HepG2 (cell line): ENCODE data around the gene MYO1E. TPM values are rescaled to one million over a fixed set of nuclear protein-coding genes. Genes with fewer than 3 reads are reported as not detected.

Experiments used
- ARNT2 ChIP-seq: sonication (generic); formaldehyde crosslinking; IDR thresholded peaks from 2 replicates; pipeline ENCODE4 v1.8.0; 2022; ENCODE audit warnings: mild to moderate bottlenecking, low read depth, missing genetic modification reagents, moderate library complexity
- BRCA1 ChIP-seq: sonication (generic); formaldehyde crosslinking; IDR thresholded peaks from 2 replicates; pipeline ENCODE4 v1.4.0; 2020; ENCODE audit warnings: missing genetic modification reagents
- CBFB ChIP-seq: sonication (generic); formaldehyde crosslinking; IDR thresholded peaks from 2 replicates; pipeline ENCODE4 v1.4.0; 2020; ENCODE audit warnings: missing genetic modification reagents
- ERF ChIP-seq: IDR thresholded peaks from 2 replicates; pipeline ENCODE4 v1.6.1; 2018; ENCODE audit warnings: missing biosample characterization, missing genetic modification reagents
- FLYWCH1 ChIP-seq: sonication (generic); formaldehyde crosslinking; IDR thresholded peaks from 2 replicates; pipeline ENCODE4 v1.8.1; 2023; ENCODE audit warnings: mild to moderate bottlenecking, missing genetic modification reagents
- FOXM1 ChIP-seq: sonication (generic); formaldehyde crosslinking; IDR thresholded peaks from 2 replicates; pipeline ENCODE4 v1.5.0; 2020; ENCODE audit warnings: missing genetic modification reagents
- HNRNPL ChIP-seq: fragments of 200-400 bp; formaldehyde crosslinking; IDR thresholded peaks from 2 replicates; pipeline ENCODE4 v1.6.1; 2017; ENCODE audit warnings: mild to moderate bottlenecking, low read depth, low read length
- HOXA3 ChIP-seq: sonication (generic); formaldehyde crosslinking; IDR thresholded peaks from 2 replicates; pipeline ENCODE4 v1.5.0; 2020; ENCODE audit warnings: missing genetic modification reagents
- IKZF5 ChIP-seq: IDR thresholded peaks from 2 replicates; pipeline ENCODE4 v1.6.1; 2018; ENCODE audit warnings: missing genetic modification reagents, mild to moderate bottlenecking, missing compliant biosample characterization
- IRF2 ChIP-seq: IDR thresholded peaks from 2 replicates; pipeline ENCODE4 v1.6.1; 2018; ENCODE audit warnings: missing genetic modification reagents, missing compliant biosample characterization
- MAF1 ChIP-seq: sonication (generic); formaldehyde crosslinking; IDR thresholded peaks from 2 replicates; pipeline ENCODE4 v1.5.0; 2020; ENCODE audit warnings: missing genetic modification reagents, borderline replicate concordance
- MYC ChIP-seq: sonication (generic); formaldehyde crosslinking; IDR thresholded peaks from 2 replicates; pipeline ENCODE4 v1.9.0; 2021; ENCODE audit warnings: missing genetic modification reagents, borderline replicate concordance
- NFYB ChIP-seq: sonication (generic); formaldehyde crosslinking; IDR thresholded peaks from 2 replicates; pipeline ENCODE4 v1.4.0; 2020; ENCODE audit warnings: missing genetic modification reagents
- NR2F1 ChIP-seq, 2 experiments: fragments of 450-650 bp in 1 of 2; formaldehyde crosslinking in 1 of 2; IDR thresholded peaks; 2 replicates each; pipeline versions ENCODE4 v1.5.0 to v1.6.1; 2016 to 2020; ENCODE audit warnings: mild to moderate bottlenecking in 1 of 2, missing compliant biosample characterization in 1 of 2, missing genetic modification reagents in 1 of 2, moderate library complexity in 1 of 2
- SNAPC5 ChIP-seq: sonication (generic); formaldehyde crosslinking; IDR thresholded peaks from 2 replicates; pipeline ENCODE4 v1.8.1; 2023; ENCODE audit warnings: mild to moderate bottlenecking, missing genetic modification reagents, borderline replicate concordance
- ZFYVE20 ChIP-seq: sonication (generic); formaldehyde crosslinking; IDR thresholded peaks from 2 replicates; pipeline ENCODE4 v1.8.0; 2023; ENCODE audit warnings: low read depth, mild to moderate bottlenecking, moderate library complexity, missing genetic modification reagents, borderline replicate concordance
- ZHX2 ChIP-seq, 2 experiments: sonication (generic) in 1 of 2; formaldehyde crosslinking in 1 of 2; IDR thresholded peaks; 2 replicates each; pipeline versions ENCODE4 v1.6.1 to v1.9.0; 2014 to 2022; ENCODE audit warnings: antibody characterized with exemption in 1 of 2, borderline replicate concordance in 1 of 2, inconsistent platforms in 1 of 2, low read depth in 1 of 2, missing genetic modification reagents in 1 of 2
- ZNF124 ChIP-seq: sonication (generic); formaldehyde crosslinking; IDR thresholded peaks from 2 replicates; pipeline ENCODE4 v1.4.0; 2020; ENCODE audit warnings: missing genetic modification reagents
- ZNF180 ChIP-seq: sonication (generic); formaldehyde crosslinking; IDR thresholded peaks from 2 replicates; pipeline ENCODE4 v1.4.0; 2020; ENCODE audit warnings: low read depth, missing genetic modification reagents, borderline replicate concordance
- ZNF598 ChIP-seq: sonication (generic); formaldehyde crosslinking; IDR thresholded peaks from 2 replicates; pipeline ENCODE4 v1.5.1; 2020; ENCODE audit warnings: mild to moderate bottlenecking, missing genetic modification reagents, borderline replicate concordance
- ZNF782 ChIP-seq: sonication (generic); formaldehyde crosslinking; IDR thresholded peaks from 2 replicates; pipeline ENCODE4 v1.4.0; 2020; ENCODE audit warnings: missing genetic modification reagents, mild to moderate bottlenecking, borderline replicate concordance
- ZNF879 ChIP-seq: sonication (generic); formaldehyde crosslinking; IDR thresholded peaks from 2 replicates; pipeline ENCODE4 v1.8.1; 2023; ENCODE audit warnings: missing genetic modification reagents
- polyA plus RNA-seq, 8 experiments: library from polyadenylated mRNA; depleted of rRNA in 3 of 8; stranded (reverse) in 7 of 8; unstranded in 1 of 8; fragments of >200 nt; fragmentation: Illumina TruSeq in 4 of 8; extraction: Trizol in 4 of 8; gene quantifications; 2 replicates each; pipeline versions ENCODE4 v1.2.1 to v1.2.3, GENCODE V29; 2011 to 2016; ENCODE audit warnings: low read depth in 4 of 8, missing spikeins in 1 of 8, mixed read lengths in 1 of 8; ENCODE audit not compliant: insufficient read depth in 1 of 8
- total RNA-seq, 5 experiments: library from RNA; depleted of rRNA; stranded (reverse); fragments of >200 nt; fragmentation: Illumina TruSeq; extraction: Trizol; gene quantifications; 2 replicates each; pipeline ENCODE4 v1.2.3, GENCODE V29; 2016; ENCODE audit warnings: low read depth in 1 of 5

MYO1E gene
- total and polyA plus RNA-seq, 2 of the 13 experiments (the other 11 are each of a cell fraction or from before 2014, with no cell fraction given), result 15.7 to 25.1 TPM

- 0 out of 2 replicates have a peak, but pooled peaks have one; percentile 63 for TF ChIP-seq ZNF598 (CRISPR knock-in tag)
- 0 out of 2 replicates have a peak, but pooled peaks have one; percentile 18 for TF ChIP-seq SNAPC5
- 0 out of 2 replicates have a peak, but pooled peaks have one; percentile 32 for TF ChIP-seq FLYWCH1 (CRISPR knock-in tag)
- peak; percentile 67; the same call in 1 of the 2 replicates for TF ChIP-seq BRCA1 (CRISPR knock-in tag)
- 0 out of 2 replicates have a peak, but pooled peaks have one; percentile 22 for TF ChIP-seq CBFB
- peak; percentile 79; the same call in 1 of the 2 replicates for TF ChIP-seq ZFYVE20 (CRISPR knock-in tag)
- TF ChIP-seq ZNF124 (CRISPR knock-in tag), result peak; percentile 28; the same call in 1 of the 2 replicates
- TF ChIP-seq ZHX2 (IDR thresholded peaks at IDR 0.05; ENCODE audit: low read depth), result no peak
- 0 out of 2 replicates have a peak, but pooled peaks have one; percentile 22 for TF ChIP-seq ZHX2 (CRISPR knock-in tag; IDR thresholded peaks at IDR 0.05; ENCODE audit: borderline replicate concordance)
- peak; percentile 65; the same call in 1 of the 2 replicates for TF ChIP-seq ARNT2 (CRISPR knock-in tag)
- peak; percentile 97 for TF ChIP-seq FOXM1 (CRISPR knock-in tag)
- TF ChIP-seq HNRNPL, result 0 out of 2 replicates have a peak, but pooled peaks have one; percentile 44
- TF ChIP-seq ERF (CRISPR knock-in tag), result peak; percentile 20; the same call in 1 of the 2 replicates
- TF ChIP-seq IRF2 (CRISPR knock-in tag), result no peak
- TF ChIP-seq NR2F1 (CRISPR knock-in tag; IDR thresholded peaks at IDR 0.05), result no peak
- TF ChIP-seq MAF1 (CRISPR knock-in tag), result no peak
- peak; percentile 81 for TF ChIP-seq MYC (CRISPR knock-in tag)
- TF ChIP-seq ZNF180, result 0 out of 2 replicates have a peak, but pooled peaks have one; percentile 82
- no peak for TF ChIP-seq ZNF782 (CRISPR knock-in tag)
- 0 out of 2 replicates have a peak, but pooled peaks have one; percentile 69 for TF ChIP-seq ZNF879 (CRISPR knock-in tag)
- peak; percentile 78 for TF ChIP-seq HOXA3 (CRISPR knock-in tag)
- TF ChIP-seq IKZF5, result peak; percentile 48; the same call in 1 of the 2 replicates
- TF ChIP-seq NFYB (CRISPR knock-in tag), result peak; percentile 93
These were observed 267.5 kb downstream of the MYO1E start, which contains the start of gene CCNB2 (continued) for GRCh38 chr15:59104912-59105732.
